ENCODE results near the gene CAMSAP1.

CAMSAP1 gene

DNA sequence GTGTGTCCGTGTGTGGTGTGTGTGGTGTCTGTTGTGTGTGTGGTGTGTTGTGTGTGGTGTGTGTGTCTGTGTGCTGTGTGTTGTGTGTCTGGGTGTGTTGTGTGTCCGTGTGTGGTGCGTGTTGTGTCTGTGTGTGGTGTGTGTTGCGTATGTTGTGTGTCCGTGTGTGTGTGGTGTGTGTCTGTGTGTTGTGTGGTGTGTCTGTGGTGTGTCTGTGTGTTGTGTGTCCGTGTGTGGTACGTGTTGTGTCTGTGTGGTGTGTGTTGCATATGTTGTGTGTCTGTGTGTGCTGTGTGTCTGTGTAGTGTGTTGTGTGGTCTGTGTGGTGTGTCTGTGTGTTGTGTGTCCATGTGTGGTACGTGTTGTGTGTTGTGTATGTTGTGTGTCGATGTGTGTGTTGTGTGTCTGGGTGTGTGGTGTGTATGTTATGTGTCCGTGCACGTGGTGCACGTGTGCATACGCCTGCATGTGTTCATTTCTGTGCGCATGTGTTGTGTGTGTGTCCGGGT is 133.1 kb downstream of the CAMSAP1 start:
- in situ Hi-C loops (cut with MboI; ENCODE audit: low pct_unique_long_range_greater_than_20kb, low sequenced_read_pairs, unreplicated experiment) = no loop called here
- DNase-seq (ENCODE audit: low spot score) = no peak
- TF ChIP-seq, protein P1, sequence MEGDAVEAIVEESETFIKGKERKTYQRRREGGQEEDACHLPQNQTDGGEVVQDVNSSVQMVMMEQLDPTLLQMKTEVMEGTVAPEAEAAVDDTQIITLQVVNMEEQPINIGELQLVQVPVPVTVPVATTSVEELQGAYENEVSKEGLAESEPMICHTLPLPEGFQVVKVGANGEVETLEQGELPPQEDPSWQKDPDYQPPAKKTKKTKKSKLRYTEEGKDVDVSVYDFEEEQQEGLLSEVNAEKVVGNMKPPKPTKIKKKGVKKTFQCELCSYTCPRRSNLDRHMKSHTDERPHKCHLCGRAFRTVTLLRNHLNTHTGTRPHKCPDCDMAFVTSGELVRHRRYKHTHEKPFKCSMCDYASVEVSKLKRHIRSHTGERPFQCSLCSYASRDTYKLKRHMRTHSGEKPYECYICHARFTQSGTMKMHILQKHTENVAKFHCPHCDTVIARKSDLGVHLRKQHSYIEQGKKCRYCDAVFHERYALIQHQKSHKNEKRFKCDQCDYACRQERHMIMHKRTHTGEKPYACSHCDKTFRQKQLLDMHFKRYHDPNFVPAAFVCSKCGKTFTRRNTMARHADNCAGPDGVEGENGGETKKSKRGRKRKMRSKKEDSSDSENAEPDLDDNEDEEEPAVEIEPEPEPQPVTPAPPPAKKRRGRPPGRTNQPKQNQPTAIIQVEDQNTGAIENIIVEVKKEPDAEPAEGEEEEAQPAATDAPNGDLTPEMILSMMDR (IDR thresholded peaks at IDR 0.05; ENCODE audit: extremely low read depth, insufficient read depth, missing control alignments) = no peak

GRCh38 chr9:135773530-135774238 is 133.7 kb downstream of the CAMSAP1 start:
- TF ChIP-seq, protein P1 (IDR thresholded peaks at IDR 0.05; ENCODE audit: extremely low read depth, insufficient read depth, missing control alignments) = no peak
- DNase-seq (ENCODE audit: low spot score) = no peak
- in situ Hi-C loops (cut with MboI; ENCODE audit: low pct_unique_long_range_greater_than_20kb, low sequenced_read_pairs, unreplicated experiment) = no loop called here

GRCh38 chr9:135772702-135773493 is 134.4 kb downstream of the CAMSAP1 start:
- in situ Hi-C loops (cut with MboI; ENCODE audit: low pct_unique_long_range_greater_than_20kb, low sequenced_read_pairs, unreplicated experiment) = no loop called here
- TF ChIP-seq, protein P1 (IDR thresholded peaks at IDR 0.05; ENCODE audit: extremely low read depth, insufficient read depth, missing control alignments) = no peak
- DNase-seq (ENCODE audit: low spot score) = no peak

DNA sequence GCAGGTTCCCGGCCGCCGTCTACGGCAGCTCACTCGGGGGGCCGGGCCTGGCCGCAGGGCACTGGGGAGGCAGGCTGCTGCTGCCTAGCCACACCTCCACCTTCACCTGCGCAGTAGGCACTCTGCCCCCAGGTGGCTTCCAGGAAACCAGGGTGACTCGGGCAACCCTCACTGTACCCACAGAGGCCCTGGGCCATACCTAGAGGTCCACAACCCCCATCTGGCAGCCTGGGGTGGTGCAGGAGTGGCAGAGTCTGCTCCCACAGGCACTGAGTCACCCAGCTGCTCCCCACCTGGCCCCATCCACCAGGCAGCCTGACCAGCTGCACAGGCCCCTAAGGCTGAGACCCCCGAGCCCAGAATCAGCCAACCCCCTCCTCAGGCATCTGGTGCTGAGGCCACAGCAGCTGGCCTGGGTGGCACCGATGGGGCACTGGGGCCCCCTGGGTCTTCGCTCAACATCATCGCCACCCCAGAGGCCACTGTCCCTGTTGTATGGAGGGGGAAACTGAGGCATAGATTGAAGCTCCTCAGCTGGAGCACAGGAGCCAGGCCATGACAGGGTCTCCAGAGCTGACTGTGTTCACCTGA is 135.2 kb downstream of the CAMSAP1 start:
- DNase-seq (ENCODE audit: low spot score) = no peak
- in situ Hi-C loops (cut with MboI; ENCODE audit: low pct_unique_long_range_greater_than_20kb, low sequenced_read_pairs, unreplicated experiment) = no loop called here
- TF ChIP-seq, protein P1 (IDR thresholded peaks at IDR 0.05; ENCODE audit: extremely low read depth, insufficient read depth, missing control alignments) = no peak

GRCh38 chr9:135771401-135772051 is 135.8 kb downstream of the CAMSAP1 start:
- in situ Hi-C loops (cut with MboI; ENCODE audit: low pct_unique_long_range_greater_than_20kb, low sequenced_read_pairs, unreplicated experiment) = no loop called here
- TF ChIP-seq, protein P1 (IDR thresholded peaks at IDR 0.05; ENCODE audit: extremely low read depth, insufficient read depth, missing control alignments) = no peak
- no peak for DNase-seq (ENCODE audit: low spot score)

DNA sequence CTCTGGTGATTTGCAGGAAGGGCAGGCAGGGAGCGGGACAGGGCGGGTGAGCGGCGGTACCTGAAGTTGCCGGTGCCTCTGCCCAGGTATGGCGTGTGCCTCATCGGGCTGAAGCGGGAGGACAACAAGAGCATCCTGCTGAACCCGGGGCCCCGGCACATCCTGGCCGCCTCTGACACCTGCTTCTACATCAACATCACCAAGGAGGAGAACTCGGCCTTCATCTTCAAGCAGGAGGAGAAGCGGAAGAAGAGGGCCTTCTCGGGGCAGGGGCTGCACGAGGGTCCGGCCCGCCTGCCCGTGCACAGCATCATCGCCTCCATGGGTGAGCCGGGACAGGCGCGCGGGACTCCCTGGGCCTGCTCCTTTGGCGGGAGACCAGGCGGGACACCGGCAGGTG is 136.6 kb downstream of the CAMSAP1 start:
- in situ Hi-C loops (cut with MboI; ENCODE audit: low pct_unique_long_range_greater_than_20kb, low sequenced_read_pairs, unreplicated experiment) = no loop called here
- TF ChIP-seq, protein P1 (IDR thresholded peaks at IDR 0.05; ENCODE audit: extremely low read depth, insufficient read depth, missing control alignments) = no peak
- DNase-seq (ENCODE audit: low spot score) = no peak

Data from GM13977 (cell line).